Measurements from ENCODE around the gene RBM41. TPM values are rescaled to one million over a fixed set of nuclear protein-coding genes. Genes with fewer than 3 reads are reported as not detected.

RBM41 gene
- total and polyA plus RNA-seq, 9 of the 15 experiments (the other 6 are each of a cell fraction or from before 2014, with no cell fraction given) = 11.6 to 51.8 (median 27.9) TPM

GRCh38 chrX:107135965-107136307 lies 17.3 kb upstream of the RBM41 start (continued):
- TF ChIP-seq IFI16 (CRISPR knock-in tag; IDR thresholded peaks at IDR 0.05) = no peak
- no peak for TF ChIP-seq POLR3A (IDR thresholded peaks at IDR 0.05; ENCODE audit: borderline replicate concordance, extremely low read depth, insufficient read depth, insufficient read length)
- TF ChIP-seq ZBTB40 (IDR thresholded peaks at IDR 0.05) = peak; percentile 42; the same call in 1 of the 2 replicates
- TF ChIP-seq ZBTB40 (CRISPR knock-in tag; IDR thresholded peaks at IDR 0.05) = no peak
- TF ChIP-seq DPF2 (IDR thresholded peaks at IDR 0.05) = peak; percentile 33; the same call in 1 of the 2 replicates
- 0 out of 4 replicates have a peak, but pooled peaks of 1 of the 2 experiments have one; percentile 3 for TF ChIP-seq TRIM24 (IDR thresholded peaks at IDR 0.05)
- TF ChIP-seq FOXO4 (CRISPR knock-in tag; IDR thresholded peaks at IDR 0.05) = no peak
- no peak for TF ChIP-seq FOXP1 (CRISPR knock-in tag; IDR thresholded peaks at IDR 0.05)
- TF ChIP-seq HEY1 (CRISPR knock-in tag; IDR thresholded peaks at IDR 0.05; ENCODE audit: borderline replicate concordance) = no peak
- no peak for TF ChIP-seq ZNF655 (CRISPR knock-in tag; IDR thresholded peaks at IDR 0.05)
- no peak for TF ChIP-seq ILF3 (IDR thresholded peaks at IDR 0.05; ENCODE audit: borderline replicate concordance)
- no peak for TF ChIP-seq DMBX1 (CRISPR knock-in tag; IDR thresholded peaks at IDR 0.05; ENCODE audit: borderline replicate concordance)
- no peak for TF ChIP-seq RBM22 (IDR thresholded peaks at IDR 0.05; ENCODE audit: low read depth, low read length, poor library complexity, severe bottlenecking)
- 0 out of 2 replicates have a peak, but pooled peaks have one; percentile 30 for TF ChIP-seq LEF1 (IDR thresholded peaks at IDR 0.05)
- TF ChIP-seq BRCA1 (IDR thresholded peaks at IDR 0.05) = no peak
- TF ChIP-seq BRCA1 (CRISPR knock-in tag; IDR thresholded peaks at IDR 0.05) = no peak
- no peak for TF ChIP-seq SRSF3 (IDR thresholded peaks at IDR 0.05; ENCODE audit: insufficient read depth, low read length)
- TF ChIP-seq NFRKB (IDR thresholded peaks at IDR 0.05; ENCODE audit: low read depth) = peak; percentile 34; the same call in 1 of the 2 replicates
- no peak for TF ChIP-seq HIVEP1 (CRISPR knock-in tag; IDR thresholded peaks at IDR 0.05)
- no peak for TF ChIP-seq HNRNPH1 (optimal IDR thresholded peaks at IDR 0.05; ENCODE audit: low read depth, low read length)

Data from K562 (cell line).